GM15510 (cell line): ENCODE measurements around the gene PGAM5.

Source experiments
- POLR2A ChIP-seq: IDR thresholded peaks from 3 replicates; pipeline ENCODE4 v1.6.1; 2011; ENCODE audit warnings: borderline replicate concordance; ENCODE audit not compliant: insufficient read length; ENCODE audit errors: extremely low read depth

The PGAM5 gene

DNA sequence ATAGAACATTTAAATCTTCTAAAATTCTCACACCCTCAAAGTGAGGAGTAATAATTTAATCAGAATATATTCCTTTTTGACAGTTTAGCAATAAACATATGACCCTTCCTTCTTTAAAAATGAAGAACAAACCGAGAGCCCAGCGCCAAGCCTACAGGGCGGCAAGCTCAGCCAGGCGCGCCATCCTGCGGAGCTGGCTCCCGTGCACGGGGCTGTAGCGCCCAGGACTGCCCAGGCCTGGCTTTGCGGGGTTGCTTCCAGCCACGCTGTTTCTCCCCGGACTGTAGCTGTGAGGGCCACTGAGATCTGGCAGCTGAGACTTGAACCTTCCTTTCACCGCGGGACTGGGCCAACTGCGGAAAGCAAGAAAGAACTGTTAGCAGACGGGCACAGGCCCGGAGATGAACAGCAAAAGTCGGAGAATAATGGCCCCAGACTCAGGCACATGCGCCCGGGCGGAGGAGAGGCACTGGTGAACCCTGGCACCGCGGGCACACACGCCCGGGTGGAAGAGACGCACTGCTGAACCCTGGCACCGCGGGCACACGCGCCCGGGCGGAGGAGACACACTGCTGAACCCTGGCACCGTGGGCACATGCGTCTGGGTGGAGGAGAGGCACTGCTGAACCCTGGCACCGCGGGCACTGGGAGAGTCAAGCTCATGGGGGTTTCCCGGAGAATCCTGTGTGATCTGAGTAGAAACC is 16.6 kb downstream of the PGAM5 start:
- no peak for TF ChIP-seq POLR2A

DNA sequence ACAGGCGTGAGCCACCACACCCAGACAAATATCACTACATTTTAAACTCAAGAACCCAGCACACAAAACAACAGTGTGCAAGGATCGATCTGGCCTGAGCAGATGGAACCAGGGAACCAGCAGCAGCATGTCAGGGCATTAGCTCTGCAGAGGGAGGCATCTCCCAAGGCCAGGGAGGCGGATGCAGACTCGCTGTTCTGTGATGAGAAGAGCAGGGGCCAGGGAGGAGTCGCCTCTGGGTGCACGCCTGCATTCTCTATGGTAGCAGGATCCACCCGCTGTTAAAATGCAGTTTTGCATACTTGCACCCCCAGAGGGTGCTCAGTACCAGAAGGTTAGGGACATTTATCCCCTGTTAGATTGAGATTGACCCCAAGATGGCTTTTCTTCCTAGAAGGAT is 17.9 kb downstream of the PGAM5 start:
- TF ChIP-seq POLR2A = no peak

GRCh38 chr12:132729541-132730320 is 19.1 kb downstream of the PGAM5 start:
- TF ChIP-seq POLR2A = no peak

DNA sequence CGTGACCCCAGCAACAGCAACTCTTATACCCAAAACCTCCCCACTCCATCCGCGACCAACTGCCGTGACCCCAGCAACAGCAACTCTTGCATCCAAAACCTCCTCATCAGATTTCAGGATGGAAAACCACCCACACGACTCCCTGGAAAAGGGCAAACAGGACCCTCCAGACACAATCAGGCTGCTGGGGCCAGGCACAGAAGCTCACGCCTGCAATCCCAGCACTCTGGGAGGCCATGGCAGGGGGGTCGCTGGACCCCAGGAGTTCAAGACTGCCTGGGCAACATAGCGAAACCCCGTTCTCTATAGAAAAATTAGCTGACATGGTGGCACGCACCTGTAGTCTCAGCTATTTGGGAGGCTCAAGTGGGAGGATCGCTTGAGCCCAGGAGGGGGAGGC is 19.7 kb downstream of the PGAM5 start:
- no peak for TF ChIP-seq POLR2A

GRCh38 chr12:132731574-132731973 is 20.9 kb downstream of the PGAM5 start:
- no peak for TF ChIP-seq POLR2A

- TF ChIP-seq POLR2A = no peak
Observed at GRCh38 chr12:132734206-132734605, 23.6 kb downstream of the PGAM5 start.

DNA sequence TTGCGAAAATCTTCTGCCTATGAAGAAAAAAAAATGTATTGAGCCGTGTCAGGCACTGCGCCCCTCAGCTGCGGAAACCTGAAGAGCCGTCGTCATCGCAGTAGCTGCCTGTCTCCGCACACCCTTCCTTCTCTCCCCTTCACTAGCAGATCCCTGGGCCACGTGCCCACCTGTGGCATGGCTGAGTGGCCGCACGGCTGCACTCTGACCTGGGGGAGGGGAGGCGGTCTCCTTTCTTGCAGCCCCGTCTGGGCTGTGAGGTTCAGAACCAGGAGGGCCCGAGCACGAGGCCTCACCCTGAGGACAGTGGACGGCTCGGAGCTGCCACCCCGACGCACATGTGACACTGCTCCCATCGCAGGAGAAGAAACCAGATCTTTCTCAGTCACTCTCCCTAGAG is 24.9 kb downstream of the PGAM5 start:
- no peak for TF ChIP-seq POLR2A

- no peak for TF ChIP-seq POLR2A
Observed at GRCh38 chr12:132736378-132736777, 25.7 kb downstream of the PGAM5 start.

- TF ChIP-seq POLR2A = no peak
Observed at GRCh38 chr12:132736913-132737312, 26.3 kb downstream of the PGAM5 start.

GRCh38 chr12:132739600-132740312 is 29.1 kb downstream of the PGAM5 start:
- no peak for TF ChIP-seq POLR2A

DNA sequence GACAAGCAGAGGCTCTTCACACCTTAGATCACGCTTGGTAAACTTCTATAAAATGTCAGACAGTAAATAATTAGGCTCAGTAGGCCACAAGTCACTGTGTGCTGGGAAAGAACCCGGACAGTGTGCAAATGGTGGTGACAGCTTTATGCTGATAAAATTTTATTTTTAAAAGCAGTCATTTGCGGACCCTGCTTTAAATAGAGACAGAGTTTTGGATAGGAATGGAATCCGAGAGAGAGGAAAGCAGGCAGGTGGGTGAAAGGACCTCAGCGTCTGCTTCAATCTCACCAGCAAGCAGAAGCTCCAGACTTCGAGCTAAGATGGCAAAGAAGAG is 29.6 kb downstream of the PGAM5 start:
- TF ChIP-seq POLR2A = no peak

GRCh38 chr12:132740652-132741051 is 30.0 kb downstream of the PGAM5 start:
- no peak for TF ChIP-seq POLR2A

DNA sequence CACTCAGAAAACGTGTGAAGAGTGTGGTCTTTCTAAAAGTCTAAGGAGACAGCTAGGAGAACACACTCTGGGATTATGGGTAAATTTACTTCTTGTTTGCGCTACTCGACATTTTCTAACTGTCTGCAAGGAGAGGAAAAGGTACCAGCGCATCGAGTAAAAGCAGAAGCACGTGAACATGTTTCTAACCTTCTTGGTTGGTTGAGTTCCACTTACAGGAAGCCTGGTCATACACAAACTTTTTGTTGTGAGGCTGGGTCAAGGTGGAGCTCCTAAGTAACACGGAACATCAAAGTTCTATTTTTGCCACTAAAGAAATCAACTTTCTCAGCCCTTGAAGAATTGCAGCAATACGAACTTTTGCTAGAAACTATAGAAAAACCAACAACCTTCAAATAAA is 31.0 kb downstream of the PGAM5 start:
- no peak for TF ChIP-seq POLR2A

DNA sequence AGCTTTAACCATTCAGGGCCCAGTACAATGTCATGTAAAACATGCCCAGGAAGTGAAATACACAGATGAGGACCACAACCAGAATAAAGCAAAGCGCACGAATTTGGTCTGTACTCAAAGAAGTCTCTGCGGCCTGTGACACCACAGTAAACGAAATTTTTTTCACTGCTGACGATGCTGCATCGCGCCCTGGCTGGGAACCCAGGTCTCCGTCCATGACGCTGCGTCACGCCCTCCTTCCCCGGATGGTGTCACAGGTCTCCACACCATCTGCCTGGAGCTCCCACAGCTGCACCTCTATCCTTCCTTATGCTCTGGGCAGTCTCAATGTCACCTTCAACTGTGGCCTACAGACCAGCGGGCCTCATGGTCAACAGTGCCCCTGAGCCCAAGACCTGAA is 33.2 kb downstream of the PGAM5 start:
- no peak for TF ChIP-seq POLR2A

- TF ChIP-seq POLR2A = no peak
Observed at GRCh38 chr12:132746613-132747012, 36.0 kb downstream of the PGAM5 start.

DNA sequence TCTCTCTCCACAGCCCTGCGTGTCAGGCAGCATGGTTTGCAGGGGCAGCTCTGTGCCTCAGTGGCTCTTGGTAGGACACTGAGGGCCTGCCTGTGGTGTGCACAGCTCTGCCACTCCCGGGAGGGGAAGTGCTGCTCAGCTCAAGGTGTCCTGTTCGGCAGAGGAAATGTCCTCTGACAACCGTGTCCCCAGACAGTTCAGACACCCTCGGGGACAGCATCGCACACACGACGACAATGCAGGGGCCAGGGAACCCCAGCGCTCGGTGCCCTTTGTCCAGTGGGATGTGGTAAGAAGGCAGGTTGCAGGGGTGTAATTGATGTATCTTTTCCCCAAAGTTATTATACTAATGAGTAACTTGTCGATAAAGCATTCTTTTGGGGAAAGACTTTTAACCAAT is 36.8 kb downstream of the PGAM5 start:
- no peak for TF ChIP-seq POLR2A

GRCh38 chr12:132747896-132748295 is 37.3 kb downstream of the PGAM5 start:
- TF ChIP-seq POLR2A = no peak

- TF ChIP-seq POLR2A = no peak
Observed at GRCh38 chr12:132748319-132748718, 37.7 kb downstream of the PGAM5 start.
